ENCODE measurements around the gene SPEN. TPM values are rescaled to one million over a fixed set of nuclear protein-coding genes. Genes with fewer than 3 reads are reported as not detected.

Gene SPEN
- total RNA-seq, 1 experiment from 2014 or later, result 26.8 TPM

- H3K4me3 ChIP-seq (ENCODE audit: low read length), result no peak overlapping the region
- no peak overlapping the region for H3K4me2 ChIP-seq (ENCODE audit: low read depth, low read length, poor library complexity, severe bottlenecking)
- H3K27me3 ChIP-seq (ENCODE audit: low read length), result no peaks in the 10 kb centered on the region
- no peaks in the 10 kb centered on the region for H3K36me3 ChIP-seq (ENCODE audit: insufficient read depth, low read length)
- H3K9me3 ChIP-seq (ENCODE audit: low read length), result no peaks in the 10 kb centered on the region
- no peaks in the 10 kb centered on the region for H3K4me1 ChIP-seq (ENCODE audit: low read length)
- H3K27ac ChIP-seq (ENCODE audit: low read length), result no peak overlapping the region
- no peak overlapping the region for H2AFZ ChIP-seq (ENCODE audit: low read length)
- no peaks in the 10 kb centered on the region for H3K9me2 ChIP-seq (replicated peaks; ENCODE audit: insufficient read depth, low read length)
- DNase-seq, result no peak
- no peaks in the 10 kb centered on the region for H3K79me2 ChIP-seq (ENCODE audit: low read length)
- H4K20me1 ChIP-seq (ENCODE audit: insufficient read depth, low read depth, low read length), result no peaks in the 10 kb centered on the region
- no peak overlapping the region for H3K9ac ChIP-seq (ENCODE audit: low read length)
These were observed 134.2 kb downstream of the SPEN start for GRCh38 chr1:15981679-15982078.

DNA sequence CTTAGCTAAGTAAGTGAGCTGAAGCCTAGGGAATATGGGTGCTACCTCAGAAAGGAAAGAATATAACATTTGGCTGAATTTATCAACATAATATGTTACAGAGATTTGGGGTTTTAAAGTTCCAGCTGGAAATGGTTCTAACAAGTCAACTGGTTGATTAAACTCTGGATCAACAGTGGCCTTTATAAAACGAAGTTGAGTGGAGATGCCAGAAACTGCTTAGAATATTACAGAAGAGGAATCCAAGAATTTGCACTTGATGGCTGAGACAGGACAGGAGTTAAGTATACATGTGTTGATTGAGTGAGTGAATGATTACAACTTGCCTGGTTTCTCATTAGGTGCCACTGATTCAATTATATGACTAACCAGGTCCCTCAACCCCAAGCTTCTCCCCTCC, 135.8 kb downstream of the SPEN start:
- H3K4me3 ChIP-seq (ENCODE audit: low read length), result no peak overlapping the region
- no peaks in the 10 kb centered on the region for H3K4me1 ChIP-seq (ENCODE audit: low read length)
- no peak overlapping the region for H3K4me2 ChIP-seq (ENCODE audit: low read depth, low read length, poor library complexity, severe bottlenecking)
- H3K27ac ChIP-seq (ENCODE audit: low read length), result no peak overlapping the region
- H3K9ac ChIP-seq (ENCODE audit: low read length), result no peak overlapping the region
- H3K9me2 ChIP-seq (replicated peaks; ENCODE audit: insufficient read depth, low read length), result no peaks in the 10 kb centered on the region
- no peaks in the 10 kb centered on the region for H4K20me1 ChIP-seq (ENCODE audit: insufficient read depth, low read depth, low read length)
- no peaks in the 10 kb centered on the region for H3K36me3 ChIP-seq (ENCODE audit: insufficient read depth, low read length)
- no peak overlapping the region for H2AFZ ChIP-seq (ENCODE audit: low read length)
- no peaks in the 10 kb centered on the region for H3K79me2 ChIP-seq (ENCODE audit: low read length)
- H3K27me3 ChIP-seq (ENCODE audit: low read length), result no peaks in the 10 kb centered on the region
- no peaks in the 10 kb centered on the region for H3K9me3 ChIP-seq (ENCODE audit: low read length)
- DNase-seq, result no peak

DNA sequence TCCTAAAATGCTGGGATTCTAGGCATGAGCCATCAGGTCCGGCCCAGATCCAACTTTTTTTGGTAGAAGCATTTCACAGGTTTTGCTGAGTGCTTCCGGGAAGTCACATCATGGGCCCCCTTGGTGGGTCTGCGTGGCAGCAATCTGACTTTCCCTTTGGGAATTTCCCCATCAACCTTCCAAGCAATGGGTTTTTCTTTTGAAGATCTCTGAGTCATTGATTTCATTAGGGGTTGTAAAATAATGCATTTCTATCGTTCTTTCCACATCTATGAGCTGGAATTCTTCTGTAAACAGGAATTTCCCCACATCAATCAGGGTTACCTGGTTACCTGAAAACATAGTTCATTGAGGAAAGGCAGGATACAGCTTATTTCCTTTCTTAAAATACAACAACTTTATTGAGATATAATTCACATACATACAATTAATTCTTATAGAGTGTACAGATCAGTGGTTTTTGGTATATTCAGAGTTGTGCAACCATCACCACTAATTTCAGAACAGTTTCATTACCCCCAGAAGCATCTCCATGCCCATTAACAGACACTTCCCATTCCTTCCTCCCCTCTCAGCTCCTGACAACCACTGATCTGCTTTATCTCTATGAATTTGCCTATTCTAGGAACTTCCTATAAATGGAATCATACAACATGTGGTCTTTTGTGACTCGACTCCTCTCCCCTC, 138.2 kb downstream of the SPEN start:
- no peak for DNase-seq
- H3K9ac ChIP-seq (ENCODE audit: low read length), result no peak overlapping the region
- H4K20me1 ChIP-seq (ENCODE audit: insufficient read depth, low read depth, low read length), result no peaks in the 10 kb centered on the region
- H2AFZ ChIP-seq (ENCODE audit: low read length), result no peak overlapping the region
- no peaks in the 10 kb centered on the region for H3K9me2 ChIP-seq (replicated peaks; ENCODE audit: insufficient read depth, low read length)
- H3K36me3 ChIP-seq (ENCODE audit: insufficient read depth, low read length), result no peaks in the 10 kb centered on the region
- H3K4me2 ChIP-seq (ENCODE audit: low read depth, low read length, poor library complexity, severe bottlenecking), result no peak overlapping the region
- no peak overlapping the region for H3K4me3 ChIP-seq (ENCODE audit: low read length)
- H3K4me1 ChIP-seq (ENCODE audit: low read length), result no peaks in the 10 kb centered on the region
- H3K79me2 ChIP-seq (ENCODE audit: low read length), result no peaks in the 10 kb centered on the region
- no peak overlapping the region for H3K27ac ChIP-seq (ENCODE audit: low read length)
- no peaks in the 10 kb centered on the region for H3K27me3 ChIP-seq (ENCODE audit: low read length)
- no peaks in the 10 kb centered on the region for H3K9me3 ChIP-seq (ENCODE audit: low read length)

- Histone ChIP-seq H3K4me2 (ENCODE audit: low read depth, low read length, poor library complexity, severe bottlenecking) (no peak overlapping the region), H3K9me2 (replicated peaks; ENCODE audit: insufficient read depth, low read length) (no peaks in the 10 kb centered on the region), H3K36me3 (ENCODE audit: insufficient read depth, low read length) (no peaks in the 10 kb centered on the region), H3K79me2 (ENCODE audit: low read length) (no peaks in the 10 kb centered on the region), H3K9ac (ENCODE audit: low read length) (no peak overlapping the region), H3K9me3 (ENCODE audit: low read length) (no peaks in the 10 kb centered on the region), H3K27ac (ENCODE audit: low read length) (no peak overlapping the region), H4K20me1 (ENCODE audit: insufficient read depth, low read depth, low read length) (no peaks in the 10 kb centered on the region), H2AFZ (ENCODE audit: low read length) (no peak overlapping the region), H3K4me3 (ENCODE audit: low read length) (no peak overlapping the region), H3K27me3 (ENCODE audit: low read length) (no peaks in the 10 kb centered on the region), H3K4me1 (ENCODE audit: low read length) (no peaks in the 10 kb centered on the region)
- DNase-seq, result no peak
These were observed 141.6 kb downstream of the SPEN start for GRCh38 chr1:15988856-15989736.

DNA sequence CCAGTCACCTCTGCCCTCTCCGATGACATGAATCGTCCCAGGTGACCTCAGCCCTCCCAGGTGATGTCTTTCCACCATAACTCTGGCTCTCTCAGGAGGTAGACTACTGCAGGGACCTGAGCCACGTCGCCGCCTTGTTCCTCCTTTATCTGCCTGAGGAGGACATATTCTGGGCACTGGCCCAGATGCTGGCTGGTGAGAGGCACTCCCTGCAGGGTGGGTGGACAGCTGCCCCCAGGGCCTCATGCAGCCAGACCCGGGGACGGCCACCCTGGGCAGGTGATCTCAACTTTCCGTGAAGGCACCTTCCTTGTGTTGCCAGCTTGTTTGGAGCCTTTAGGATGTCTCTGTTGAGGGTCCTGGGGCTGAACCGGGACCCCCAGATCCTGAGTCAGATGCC, 142.3 kb downstream of the SPEN start:
- H3K4me3 ChIP-seq (ENCODE audit: low read length), result no peak overlapping the region
- H3K9me2 ChIP-seq (replicated peaks; ENCODE audit: insufficient read depth, low read length), result no peaks in the 10 kb centered on the region
- no peak overlapping the region for H3K27ac ChIP-seq (ENCODE audit: low read length)
- no peaks in the 10 kb centered on the region for H3K9me3 ChIP-seq (ENCODE audit: low read length)
- H3K36me3 ChIP-seq (ENCODE audit: insufficient read depth, low read length), result no peaks in the 10 kb centered on the region
- no peak for DNase-seq
- no peak overlapping the region for H2AFZ ChIP-seq (ENCODE audit: low read length)
- no peaks in the 10 kb centered on the region for H3K4me1 ChIP-seq (ENCODE audit: low read length)
- H3K9ac ChIP-seq (ENCODE audit: low read length), result no peak overlapping the region
- no peaks in the 10 kb centered on the region for H3K79me2 ChIP-seq (ENCODE audit: low read length)
- no peaks in the 10 kb centered on the region for H3K27me3 ChIP-seq (ENCODE audit: low read length)
- H3K4me2 ChIP-seq (ENCODE audit: low read depth, low read length, poor library complexity, severe bottlenecking), result no peak overlapping the region
- no peaks in the 10 kb centered on the region for H4K20me1 ChIP-seq (ENCODE audit: insufficient read depth, low read depth, low read length)

Small RNAs within 50 kb of the gene (small RNA-seq; reads per million reads assigned to genes)
- not detected for gene AL034555.1
- gene AL355994.1, result not detected
- not detected for gene AL355994.5

Other genes with a start within 250 kb of the SPEN start
- gene DDI2, start 230.2 kb upstream of the SPEN start, total RNA-seq (2014; rRNA removed; shearing (Covaris generic); ENCODE audit: low replicate concordance), result 29.3 and 40.0 TPM in 2 replicates
- gene PLEKHM2, start 163.4 kb upstream of the SPEN start, total RNA-seq (2014; rRNA removed; shearing (Covaris generic); ENCODE audit: low replicate concordance), result 41.8 and 60.5 TPM in 2 replicates
- gene SLC25A34, start 111.4 kb upstream of the SPEN start, total RNA-seq (2014; rRNA removed; shearing (Covaris generic); ENCODE audit: low replicate concordance), result 0.52 and 0.83 TPM in 2 replicates
- gene TMEM82, start 105.2 kb upstream of the SPEN start, total RNA-seq (2014; rRNA removed; shearing (Covaris generic); ENCODE audit: low replicate concordance), result not detected in 2 replicates
- gene FBLIM1, start 88.9 kb upstream of the SPEN start, total RNA-seq (2014; rRNA removed; shearing (Covaris generic); ENCODE audit: low replicate concordance), result not detected in 2 replicates
- gene UQCRHL, start 40.1 kb upstream of the SPEN start, total RNA-seq (2014; rRNA removed; shearing (Covaris generic); ENCODE audit: low replicate concordance), result 5.4 and 6.4 TPM in 2 replicates
- 25.9 and 26.8 TPM in 2 replicates for gene ZBTB17, start 128.4 kb downstream of the SPEN start, total RNA-seq (2014; rRNA removed; shearing (Covaris generic); ENCODE audit: low replicate concordance)
- 0.04 TPM in 1 of 2 replicates, not detected in the other for gene SRARP, start 156.5 kb downstream of the SPEN start, total RNA-seq (2014; rRNA removed; shearing (Covaris generic); ENCODE audit: low replicate concordance)
- gene HSPB7, start 170.3 kb downstream of the SPEN start, total RNA-seq (2014; rRNA removed; shearing (Covaris generic); ENCODE audit: low replicate concordance), result not detected in 2 replicates
- not detected in 2 replicates for gene CLCNKA, start 174.3 kb downstream of the SPEN start, total RNA-seq (2014; rRNA removed; shearing (Covaris generic); ENCODE audit: low replicate concordance)
- not detected in 2 replicates for gene CLCNKB, start 196.1 kb downstream of the SPEN start, total RNA-seq (2014; rRNA removed; shearing (Covaris generic); ENCODE audit: low replicate concordance)
- not detected in 2 replicates for gene FAM131C, start 225.9 kb downstream of the SPEN start, total RNA-seq (2014; rRNA removed; shearing (Covaris generic); ENCODE audit: low replicate concordance)

All from Karpas-422 (cell line).